ENCODE data around the gene MAML3.

MAML3 gene

GRCh38 chr4:140071806-140072205 is 82.2 kb downstream of the MAML3 start:
- DNase-seq (ENCODE audit: low read depth) = peak; percentile 43

DNA sequence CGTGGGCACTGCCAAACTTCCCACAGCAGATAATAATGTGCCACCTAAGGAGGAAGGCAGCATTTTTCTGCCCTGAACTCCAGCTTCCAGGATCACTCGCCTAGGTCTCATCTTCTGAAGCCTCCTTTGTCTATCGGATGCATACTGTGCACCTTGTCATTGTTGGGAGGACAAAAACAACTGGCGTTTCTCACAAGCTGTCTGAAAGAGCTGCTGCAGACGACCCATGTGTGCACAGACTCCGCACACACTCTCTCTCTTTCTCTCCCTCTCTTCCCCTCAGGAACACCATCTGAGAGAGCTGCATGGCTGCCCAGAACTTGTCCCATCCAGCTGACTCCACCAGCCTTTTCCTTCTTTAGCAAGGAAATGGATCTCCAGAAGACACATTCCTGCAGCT is 83.0 kb downstream of the MAML3 start:
- no peak for DNase-seq (ENCODE audit: low read depth)

GRCh38 chr4:140070366-140070765 is 83.6 kb downstream of the MAML3 start:
- DNase-seq (ENCODE audit: low read depth) = no peak

DNA sequence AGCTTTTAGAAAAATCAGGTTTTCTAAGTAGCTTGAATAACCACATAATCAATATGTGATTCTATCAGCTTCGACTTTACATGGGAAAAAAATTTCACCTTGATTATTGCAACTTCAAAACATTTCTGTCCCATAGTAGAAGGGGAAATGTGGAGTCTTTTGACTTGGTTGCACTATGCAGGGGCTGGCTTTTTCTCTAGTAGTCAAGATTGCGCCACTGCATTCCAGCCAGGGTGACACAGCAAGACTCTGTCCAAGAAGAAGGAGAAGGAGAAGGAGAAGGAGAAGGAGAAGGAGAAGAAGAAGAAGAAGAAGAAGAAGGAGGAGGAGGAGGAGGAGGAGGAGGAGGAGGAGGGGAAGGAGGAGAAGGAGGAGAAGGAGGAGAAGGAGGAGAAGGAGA is 84.9 kb downstream of the MAML3 start:
- DNase-seq (ENCODE audit: low read depth) = no peak

GRCh38 chr4:140068271-140068670 is 85.7 kb downstream of the MAML3 start:
- no peak for DNase-seq (ENCODE audit: low read depth)

- no peak for DNase-seq (ENCODE audit: low read depth)
Observed at GRCh38 chr4:140066031-140066930, 87.7 kb downstream of the MAML3 start.

DNA sequence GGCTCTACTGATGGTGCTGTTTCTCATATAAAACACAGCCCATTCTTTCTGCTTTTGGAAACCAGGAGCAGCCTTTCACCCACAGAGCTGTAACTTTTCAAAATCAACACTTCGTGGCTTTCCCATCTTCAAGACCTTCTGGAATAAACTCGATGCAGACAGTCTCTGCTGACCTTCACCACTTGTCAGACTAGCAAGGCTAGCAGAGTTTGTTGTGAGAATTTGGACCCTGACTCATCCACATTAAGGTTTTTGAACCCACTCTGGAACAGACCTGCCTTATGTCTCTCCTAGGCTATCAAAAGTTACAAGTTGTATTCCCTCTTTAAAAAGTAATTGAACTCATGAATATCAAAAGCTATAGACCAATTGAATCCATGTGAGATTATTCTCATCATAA is 88.6 kb downstream of the MAML3 start:
- no peak for DNase-seq (ENCODE audit: low read depth)

DNA sequence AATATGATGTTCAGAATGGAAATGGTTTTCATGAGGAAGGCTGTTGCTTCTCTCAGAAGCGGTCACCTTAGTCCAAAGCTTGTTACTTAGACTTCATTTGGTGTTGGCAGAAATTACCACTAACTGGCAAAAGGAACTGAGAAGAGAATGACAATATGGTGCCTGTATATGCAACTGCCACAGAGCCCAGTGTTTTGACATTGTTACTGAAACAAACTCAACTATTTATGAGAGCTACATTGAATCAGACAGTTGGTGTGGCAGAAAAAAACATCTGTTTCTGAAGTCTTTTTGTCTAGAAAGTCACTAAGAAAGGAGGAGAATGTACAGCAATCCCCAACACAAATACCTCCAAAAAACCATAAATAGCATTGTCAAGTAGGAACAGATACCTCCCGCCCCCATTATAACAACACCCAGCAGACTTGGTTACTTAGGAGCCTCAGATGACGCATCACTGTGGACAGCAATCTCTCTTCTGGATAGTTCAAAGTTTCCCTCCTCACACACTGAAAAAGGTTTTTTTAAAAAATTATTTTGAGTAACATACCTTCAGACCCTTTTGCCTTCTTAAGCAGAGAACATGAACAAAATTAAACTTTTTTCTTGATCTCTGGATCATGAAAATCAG is 92.2 kb downstream of the MAML3 start:
- DNase-seq (ENCODE audit: low read depth) = no peak

DNA sequence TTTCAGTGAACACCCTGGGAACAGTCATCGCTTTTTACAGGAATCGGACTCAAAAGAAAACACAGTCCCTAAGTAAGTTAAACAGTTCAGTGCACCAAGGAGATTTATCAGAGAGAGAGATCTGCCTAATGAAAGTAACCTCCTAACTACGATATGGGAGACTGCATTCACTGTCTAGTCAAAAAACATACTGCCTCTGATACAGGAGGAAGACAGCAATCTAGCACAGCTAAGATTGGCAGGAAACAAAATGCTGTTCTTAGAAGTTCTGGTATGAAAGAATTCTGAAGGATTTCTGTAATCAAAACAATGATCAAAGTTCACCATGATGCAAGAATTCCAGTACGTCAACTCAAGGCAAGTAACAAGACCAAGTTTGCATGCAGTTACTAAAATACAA is 92.8 kb downstream of the MAML3 start:
- DNase-seq (ENCODE audit: low read depth) = no peak

DNA sequence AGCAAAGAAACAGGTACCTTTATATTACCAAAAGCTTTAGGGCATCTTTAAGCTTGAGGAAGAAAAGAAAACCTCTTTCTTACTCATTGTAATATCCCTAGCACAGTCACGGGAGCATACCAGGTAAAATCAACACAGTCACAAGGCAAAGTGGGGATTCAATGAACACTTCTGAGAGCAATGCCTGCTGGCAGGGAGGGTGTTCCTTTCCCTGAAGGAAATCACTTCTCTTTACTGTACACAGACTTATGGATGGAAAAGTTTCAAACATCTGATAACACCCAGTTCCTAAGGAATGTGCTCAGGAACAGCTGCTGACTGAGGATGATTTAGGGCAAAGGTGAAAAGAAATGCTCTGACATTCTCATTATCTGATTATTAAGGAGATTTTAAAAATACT is 94.8 kb downstream of the MAML3 start:
- no peak for DNase-seq (ENCODE audit: low read depth)

DNA sequence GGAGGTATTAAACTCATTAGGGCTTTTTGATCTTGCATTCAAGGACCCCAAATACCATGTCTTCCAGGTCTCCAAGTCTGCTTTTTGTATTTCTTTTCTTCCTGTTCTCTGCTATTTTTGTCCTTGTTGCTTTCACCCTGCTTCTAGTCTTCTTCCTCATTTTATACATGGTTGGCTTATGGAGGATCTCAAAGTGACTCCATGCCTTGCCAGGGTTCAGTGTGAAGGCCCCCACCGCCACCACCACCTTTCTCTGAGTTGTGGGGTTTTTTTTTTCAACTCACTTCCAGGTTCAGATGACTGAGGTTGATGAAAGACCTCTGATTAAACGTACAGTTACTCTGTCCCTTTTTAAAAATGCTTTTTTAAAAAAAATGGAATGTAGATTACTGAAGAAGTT is 96.3 kb downstream of the MAML3 start:
- no peak for DNase-seq (ENCODE audit: low read depth)

DNA sequence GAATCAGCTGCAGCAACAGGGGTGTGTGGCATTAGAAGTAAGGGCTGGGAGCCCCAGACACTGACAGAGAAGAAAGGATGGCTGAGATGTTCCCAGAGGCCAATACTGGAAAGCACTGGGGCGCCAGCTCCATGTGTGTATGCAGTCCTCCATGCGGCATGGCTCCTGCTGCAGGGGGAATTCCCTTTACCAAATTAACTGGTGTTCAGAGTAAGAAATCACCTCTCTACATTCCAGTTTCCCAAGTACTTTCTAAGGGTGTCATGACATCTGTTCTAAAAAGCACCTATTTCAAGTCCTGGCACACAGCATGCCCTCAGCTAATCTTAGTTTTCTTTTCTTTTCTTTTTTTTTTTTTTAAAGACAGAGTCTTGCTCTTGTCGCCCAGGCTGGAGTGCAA is 98.0 kb downstream of the MAML3 start:
- no peak for DNase-seq (ENCODE audit: low read depth)

- no peak for DNase-seq (ENCODE audit: low read depth)
Observed at GRCh38 chr4:140054861-140055260, 99.1 kb downstream of the MAML3 start.

- no peak for DNase-seq (ENCODE audit: low read depth)
Observed at GRCh38 chr4:140053185-140053584, 100.8 kb downstream of the MAML3 start.

GRCh38 chr4:140052050-140052449 is 101.9 kb downstream of the MAML3 start:
- no peak for DNase-seq (ENCODE audit: low read depth)

- no peak for DNase-seq (ENCODE audit: low read depth)
Observed at GRCh38 chr4:140049849-140050637, 103.9 kb downstream of the MAML3 start.

GRCh38 chr4:140049024-140049848 is 104.7 kb downstream of the MAML3 start:
- DNase-seq (ENCODE audit: low read depth) = peak; percentile 10

DNA sequence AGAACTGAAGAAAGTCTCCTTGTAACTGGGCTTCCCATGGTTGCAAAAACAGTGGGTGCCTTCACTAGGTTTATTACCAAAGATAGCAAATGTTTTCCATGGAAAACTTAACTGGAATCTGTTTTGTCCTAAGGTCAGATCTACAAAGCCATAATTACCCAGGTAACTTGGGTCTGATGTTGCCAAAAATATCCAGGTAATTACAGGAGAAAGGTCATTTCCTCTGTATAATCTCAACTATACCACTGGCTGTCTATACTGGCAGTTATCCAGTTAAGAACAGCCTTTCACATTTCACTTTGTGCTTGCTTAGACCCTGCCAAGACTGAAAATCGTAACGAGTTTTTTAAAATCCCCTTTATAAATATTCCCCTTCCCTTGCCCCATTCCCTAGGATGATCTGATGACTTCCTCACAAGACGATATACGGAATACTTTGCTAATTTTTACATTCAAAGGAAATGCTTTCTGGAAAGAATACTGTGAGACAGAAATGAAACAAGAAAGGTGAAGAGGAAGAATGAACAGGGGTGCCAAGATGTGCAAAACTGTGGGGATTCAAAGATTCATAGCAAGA is 105.5 kb downstream of the MAML3 start:
- no peak for DNase-seq (ENCODE audit: low read depth)

DNA sequence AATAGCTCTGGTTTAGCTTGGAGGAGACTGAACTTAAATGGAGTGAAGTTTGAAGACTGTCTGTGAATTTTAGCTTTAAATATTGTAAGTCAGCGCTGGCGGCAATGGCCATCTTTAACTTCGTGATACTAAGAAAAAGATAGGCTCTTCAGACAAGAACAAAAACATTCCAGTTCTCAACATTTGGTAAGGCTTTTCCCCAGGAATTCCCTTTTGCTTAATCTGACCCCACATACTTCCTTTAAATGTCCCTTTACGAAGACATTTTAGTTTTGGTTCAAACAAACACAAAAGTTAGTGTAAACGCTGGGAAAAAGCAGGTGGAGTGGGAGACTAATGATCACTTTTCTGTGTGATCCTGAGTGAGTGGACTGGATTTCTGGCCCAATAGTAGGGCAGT is 106.2 kb downstream of the MAML3 start:
- DNase-seq (ENCODE audit: low read depth) = no peak

- DNase-seq (ENCODE audit: low read depth) = no peak
Observed at GRCh38 chr4:140047017-140047640, 106.9 kb downstream of the MAML3 start.

GRCh38 chr4:140046543-140046942 is 107.4 kb downstream of the MAML3 start:
- DNase-seq (ENCODE audit: low read depth) = no peak
